Hepatocyte (in vitro differentiated cells): Measurements from ENCODE around the gene CCL19. TPM values are rescaled to one million over a fixed set of nuclear protein-coding genes. Genes with fewer than 3 reads are reported as not detected.

Source experiments
- DNase-seq: peaks from one replicate; pipeline ENCODE4 v3.0.0-alpha.2; 2016; ENCODE audit warnings: low spot score
- H2AFZ ChIP-seq: fragments of 200-600 bp; sonication (generic); 2 replicates; pipeline ENCODE4 v1.6.0; 2016; ENCODE audit warnings: antibody characterized with exemption, mild to moderate bottlenecking
- H3K27ac ChIP-seq: fragments of 200-600 bp; sonication (generic); 2 replicates; pipeline ENCODE4 v1.5.1; 2016; ENCODE audit warnings: mild to moderate bottlenecking
- H3K27me3 ChIP-seq: fragments of 200-600 bp; sonication (generic); 2 replicates; pipeline ENCODE4 v1.6.1; 2016
- H3K36me3 ChIP-seq: fragments of 200-600 bp; sonication (generic); replicated peaks from 2 replicates; pipeline ENCODE4 v1.5.1; 2016; ENCODE audit warnings: low read depth; ENCODE audit not compliant: insufficient read depth
- H3K4me1 ChIP-seq: fragments of 200-600 bp; sonication (generic); 2 replicates; pipeline ENCODE4 v1.5.1; 2016; ENCODE audit warnings: mild to moderate bottlenecking, moderate library complexity; ENCODE audit not compliant: insufficient read depth
- H3K4me2 ChIP-seq: fragments of 200-600 bp; sonication (generic); 2 replicates; pipeline ENCODE4 v1.6.0; 2016
- H3K4me3 ChIP-seq: fragments of 200-600 bp; sonication (generic); 2 replicates; pipeline ENCODE4 v1.5.1; 2016; ENCODE audit warnings: mild to moderate bottlenecking
- H3K79me2 ChIP-seq: fragments of 200-600 bp; sonication (generic); 2 replicates; pipeline ENCODE4 v1.6.0; 2017; ENCODE audit warnings: mild to moderate bottlenecking
- H3K9me2 ChIP-seq: fragments of 200-600 bp; sonication (generic); replicated peaks from 2 replicates; pipeline ENCODE4 v1.6.0; 2017; ENCODE audit warnings: mild to moderate bottlenecking; ENCODE audit not compliant: insufficient read depth
- H3K9me3 ChIP-seq: fragments of 200-600 bp; sonication (generic); 2 replicates; pipeline ENCODE4 v1.5.1; 2016; ENCODE audit warnings: low read depth, mild to moderate bottlenecking
- H4K20me1 ChIP-seq: fragments of 200-600 bp; sonication (generic); 2 replicates; pipeline ENCODE4 v1.6.0; 2016; ENCODE audit warnings: mild to moderate bottlenecking; ENCODE audit not compliant: insufficient read depth, poor library complexity, severe bottlenecking
- EZH2 ChIP-seq: fragments of 200-600 bp; sonication (generic); IDR thresholded peaks from 2 replicates; pipeline ENCODE4 v1.6.1; 2016; ENCODE audit warnings: antibody characterized with exemption, mild to moderate bottlenecking, borderline replicate concordance
- EZH2phosphoT487 ChIP-seq: fragments of 200-600 bp; sonication (generic); IDR thresholded peaks from one replicate; pipeline ENCODE4 v1.6.1; 2018; ENCODE audit warnings: antibody characterized with exemption, mild to moderate bottlenecking, low read depth, moderate library complexity; ENCODE audit not compliant: unreplicated experiment, severe bottlenecking
- WGBS: methylation state at CpG from one replicate; pipeline ENCODE4 v1.1.6; 2016; ENCODE audit warnings: low lambda C conversion rate; ENCODE audit errors: missing lambda C conversion rate; 5-methylcytosine and 5-hydroxymethylcytosine counted together
- polyA plus RNA-seq: library from polyadenylated mRNA; unstranded; fragments of >200 nt; fragmentation: Nextera tagmentation; extraction: Ambion mirVana; gene quantifications from 2 replicates; pipeline ENCODE4 v1.2.1, GENCODE V29; 2016
- total RNA-seq: library from RNA; depleted of rRNA; stranded (reverse); fragments of >200 nt; gene quantifications from 2 replicates; pipeline ENCODE4 v1.2.3, GENCODE V29; 2014
- TF ChIP-seq, protein P1 (sequence below): fragments of 200-600 bp; sonication (generic); IDR thresholded peaks from 2 replicates; pipeline ENCODE4 v1.5.1; 2016; ENCODE audit warnings: antibody characterized with exemption, mild to moderate bottlenecking; ENCODE audit not compliant: poor library complexity

Gene CCL19
- total and polyA plus RNA-seq, 2 experiments from 2014 or later = not detected

DNA sequence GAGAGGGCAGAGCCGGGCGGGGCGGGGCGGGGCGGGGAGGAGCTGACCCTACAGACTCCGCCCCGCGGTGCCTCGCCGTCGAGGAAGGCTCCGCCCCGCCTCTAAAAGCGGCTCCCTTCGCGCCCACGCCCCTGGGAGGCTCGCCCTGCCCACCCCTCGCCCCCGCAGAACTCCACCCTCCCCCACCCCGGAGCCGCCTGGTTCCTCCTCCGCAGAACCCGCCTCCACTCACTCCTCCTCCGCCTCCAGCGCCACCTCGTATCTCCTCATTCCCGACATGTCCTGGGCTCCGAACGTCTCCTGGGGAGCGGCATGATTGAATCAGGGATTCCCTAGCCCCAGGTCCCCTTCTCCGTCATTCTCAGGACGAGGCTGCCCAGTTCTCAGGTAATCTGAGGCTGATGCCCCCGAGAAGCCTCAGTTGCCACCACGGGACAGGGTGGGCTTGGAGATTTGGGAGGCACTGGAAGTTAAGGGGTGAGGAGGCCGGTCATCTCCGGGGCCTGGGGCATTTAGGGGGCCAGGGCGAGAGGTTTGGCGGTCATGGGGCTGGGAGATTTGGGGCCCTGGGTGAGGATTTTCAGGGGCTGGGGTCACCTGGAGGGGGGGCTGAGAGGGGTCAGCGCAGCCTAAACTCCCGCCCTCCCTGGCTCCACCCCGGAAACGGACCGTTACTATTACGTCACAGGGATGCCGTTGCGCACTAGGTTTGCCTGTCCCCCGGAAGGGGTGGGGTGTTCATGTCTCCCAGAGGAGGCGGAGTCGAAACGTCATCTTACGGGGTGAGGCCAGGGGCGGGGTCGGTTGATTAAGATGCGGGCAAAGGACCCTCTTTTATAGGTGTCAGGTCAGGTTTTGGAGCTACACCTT, 25.5 kb downstream of the CCL19 start:
- Histone ChIP-seq H3K4me2 (peak overlapping the region; percentile 85), H2AFZ (peak overlapping the region; percentile 92), H3K27me3 (no peaks in the 10 kb centered on the region), H3K36me3 (no peaks in the 10 kb centered on the region), H3K9me2 (no peaks in the 10 kb centered on the region), H3K4me3 (peak overlapping the region; percentile 69), H4K20me1 (no peaks in the 10 kb centered on the region), H3K79me2 (peaks cover 15% of the 10 kb centered on the region), H3K27ac (peak overlapping the region; percentile 99), H3K9me3 (no peaks in the 10 kb centered on the region), H3K4me1 (peaks cover 15% of the 10 kb centered on the region)
- 0% methylated on average over 18 of the region's 55 CpGs for WGBS
- peak; percentile 99 for DNase-seq
- no peak for TF ChIP-seq EZH2phosphoT487
- TF ChIP-seq, protein P1, sequence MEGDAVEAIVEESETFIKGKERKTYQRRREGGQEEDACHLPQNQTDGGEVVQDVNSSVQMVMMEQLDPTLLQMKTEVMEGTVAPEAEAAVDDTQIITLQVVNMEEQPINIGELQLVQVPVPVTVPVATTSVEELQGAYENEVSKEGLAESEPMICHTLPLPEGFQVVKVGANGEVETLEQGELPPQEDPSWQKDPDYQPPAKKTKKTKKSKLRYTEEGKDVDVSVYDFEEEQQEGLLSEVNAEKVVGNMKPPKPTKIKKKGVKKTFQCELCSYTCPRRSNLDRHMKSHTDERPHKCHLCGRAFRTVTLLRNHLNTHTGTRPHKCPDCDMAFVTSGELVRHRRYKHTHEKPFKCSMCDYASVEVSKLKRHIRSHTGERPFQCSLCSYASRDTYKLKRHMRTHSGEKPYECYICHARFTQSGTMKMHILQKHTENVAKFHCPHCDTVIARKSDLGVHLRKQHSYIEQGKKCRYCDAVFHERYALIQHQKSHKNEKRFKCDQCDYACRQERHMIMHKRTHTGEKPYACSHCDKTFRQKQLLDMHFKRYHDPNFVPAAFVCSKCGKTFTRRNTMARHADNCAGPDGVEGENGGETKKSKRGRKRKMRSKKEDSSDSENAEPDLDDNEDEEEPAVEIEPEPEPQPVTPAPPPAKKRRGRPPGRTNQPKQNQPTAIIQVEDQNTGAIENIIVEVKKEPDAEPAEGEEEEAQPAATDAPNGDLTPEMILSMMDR = no peak
- no peak for TF ChIP-seq EZH2

DNA sequence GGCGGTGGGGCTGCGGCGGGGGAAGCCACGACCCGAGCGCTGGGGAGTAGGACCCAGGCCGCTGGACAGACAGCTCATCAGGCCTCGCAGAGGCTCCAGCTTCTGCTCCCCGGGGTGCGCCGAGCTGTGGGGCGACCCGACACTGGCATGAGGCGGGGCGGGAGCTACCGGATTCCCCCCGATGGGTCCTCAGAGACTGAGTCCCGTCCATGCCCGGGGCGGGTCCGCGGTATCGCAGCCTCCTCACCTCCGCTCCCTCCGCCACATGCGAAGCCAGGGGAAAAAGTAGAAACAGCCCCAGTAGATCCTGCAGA, 26.1 kb downstream of the CCL19 start:
- Histone ChIP-seq H3K27me3 (no peaks in the 10 kb centered on the region), H3K4me2 (peak overlapping the region; percentile 85), H3K4me1 (peaks cover 15% of the 10 kb centered on the region), H3K4me3 (peak overlapping the region; percentile 76), H4K20me1 (no peaks in the 10 kb centered on the region), H3K36me3 (no peaks in the 10 kb centered on the region), H3K79me2 (peaks cover 15% of the 10 kb centered on the region), H3K9me3 (no peaks in the 10 kb centered on the region), H3K9me2 (no peaks in the 10 kb centered on the region), H2AFZ (peak overlapping the region; percentile 74), H3K27ac (peak overlapping the region; percentile 99)
- 1% methylated on average over 24 of the region's 26 CpGs for WGBS
- TF ChIP-seq, protein P1 = no peak
- no peak for TF ChIP-seq EZH2
- DNase-seq = no peak

DNA sequence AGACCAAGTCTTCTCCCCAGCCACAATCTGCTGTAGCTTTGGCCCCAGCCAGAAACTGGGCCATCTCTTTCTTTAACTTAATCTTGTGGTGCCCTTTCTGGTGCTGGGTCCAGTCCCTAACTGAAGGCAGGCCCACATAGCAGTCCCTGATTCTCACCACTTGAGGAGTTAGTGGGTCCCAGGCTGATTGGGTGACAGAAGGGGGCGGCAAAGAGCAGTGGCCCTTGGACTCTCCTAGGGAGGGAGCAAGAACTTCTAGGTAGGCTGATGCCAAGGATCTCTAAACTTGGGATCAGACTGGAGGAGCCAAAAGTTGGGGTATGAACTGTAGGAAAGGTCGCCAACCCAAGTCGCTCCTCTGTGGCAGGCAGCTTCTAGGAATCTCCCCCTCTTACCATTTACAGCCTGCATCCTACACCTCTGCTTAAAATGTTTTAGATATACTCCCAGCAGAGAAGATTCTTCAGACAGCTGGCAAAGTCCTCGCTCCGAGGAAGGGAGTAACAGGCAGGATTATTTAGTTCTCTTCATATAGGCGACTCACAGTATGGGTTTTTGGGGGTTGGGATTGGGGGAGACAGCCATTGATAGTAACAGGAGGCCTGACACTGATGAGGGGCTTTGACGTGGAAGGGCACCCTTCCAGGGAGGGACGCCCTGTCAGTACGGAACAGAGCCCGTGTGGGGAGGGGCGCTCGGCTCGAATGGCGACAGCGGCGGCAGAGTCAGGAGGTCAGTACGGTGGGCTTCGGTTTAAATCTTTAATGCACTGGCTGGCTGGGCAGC, 26.6 kb downstream of the CCL19 start:
- TF ChIP-seq, protein P1 = peak; percentile 73
- TF ChIP-seq EZH2 = no peak
- H2AFZ ChIP-seq = peak overlapping the region; percentile 74
- WGBS = 11% methylated on average over 16 of the region's 18 CpGs

More for the DNA sequence above, 26.6 kb downstream of the CCL19 start:
- H4K20me1 ChIP-seq = no peaks in the 10 kb centered on the region
- H3K27me3 ChIP-seq = no peaks in the 10 kb centered on the region
- peak overlapping the region; percentile 99 for H3K27ac ChIP-seq
- peaks cover 15% of the 10 kb centered on the region for H3K4me1 ChIP-seq
- no peaks in the 10 kb centered on the region for H3K36me3 ChIP-seq
- H3K79me2 ChIP-seq = peaks cover 15% of the 10 kb centered on the region
- H3K9me3 ChIP-seq = no peaks in the 10 kb centered on the region
- peak; percentile 87 for DNase-seq
- H3K4me3 ChIP-seq = peak overlapping the region; percentile 76
- peak overlapping the region; percentile 85 for H3K4me2 ChIP-seq
- no peaks in the 10 kb centered on the region for H3K9me2 ChIP-seq
